ENCODE measurements around the gene PRKCH.

The PRKCH gene

GRCh38 chr14:61331992-61332657, 10.7 kb downstream of the PRKCH start:
- Histone ChIP-seq H3K27me3 (replicated peaks; ENCODE audit: control insufficient read depth, insufficient read depth, low read length, poor library complexity, severe bottlenecking) (no peaks in the 10 kb centered on the region), H3K27ac (ENCODE audit: insufficient read depth, low read length, poor library complexity, severe bottlenecking) (peak overlapping the region; percentile 90), H3K4me3 (ENCODE audit: insufficient read depth, low read depth, low read length, poor library complexity, severe bottlenecking) (peak overlapping the region; percentile 48), H3K4me1 (ENCODE audit: control insufficient read depth, insufficient read depth, low read length, poor library complexity, severe bottlenecking) (peaks cover 75% of the 10 kb centered on the region), H3K9me3 (ENCODE audit: control insufficient read depth, low read length) (no peaks in the 10 kb centered on the region), H3K36me3 (ENCODE audit: control insufficient read depth, insufficient read depth, low read length) (no peaks in the 10 kb centered on the region)
- DNase-seq = no peak

DNA sequence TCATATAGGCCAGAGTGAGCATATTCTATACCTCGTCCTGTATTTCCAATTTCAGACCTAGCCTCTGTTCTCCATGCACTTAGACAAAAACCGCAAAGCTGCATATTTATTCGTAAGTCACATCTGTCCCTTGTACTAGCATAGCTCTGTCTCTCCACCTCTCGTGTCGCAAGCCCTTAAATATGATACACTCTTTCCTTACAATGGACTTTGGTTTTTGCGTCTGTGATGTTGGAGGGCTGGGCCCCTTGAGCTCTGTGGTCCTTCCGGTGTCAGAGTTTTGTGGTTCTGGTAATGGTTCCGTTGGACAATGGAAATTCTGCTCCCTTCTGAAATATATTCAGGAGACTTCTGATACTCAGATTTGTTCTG, 11.3 kb downstream of the PRKCH start:
- DNase-seq = no peak
- Histone ChIP-seq H3K36me3 (ENCODE audit: control insufficient read depth, insufficient read depth, low read length) (no peaks in the 10 kb centered on the region), H3K27ac (ENCODE audit: insufficient read depth, low read length, poor library complexity, severe bottlenecking) (peak overlapping the region; percentile 90), H3K27me3 (replicated peaks; ENCODE audit: control insufficient read depth, insufficient read depth, low read length, poor library complexity, severe bottlenecking) (no peaks in the 10 kb centered on the region), H3K4me3 (ENCODE audit: insufficient read depth, low read depth, low read length, poor library complexity, severe bottlenecking) (peak overlapping the region; percentile 48), H3K4me1 (ENCODE audit: control insufficient read depth, insufficient read depth, low read length, poor library complexity, severe bottlenecking) (peaks cover 76% of the 10 kb centered on the region), H3K9me3 (ENCODE audit: control insufficient read depth, low read length) (no peaks in the 10 kb centered on the region)

DNA sequence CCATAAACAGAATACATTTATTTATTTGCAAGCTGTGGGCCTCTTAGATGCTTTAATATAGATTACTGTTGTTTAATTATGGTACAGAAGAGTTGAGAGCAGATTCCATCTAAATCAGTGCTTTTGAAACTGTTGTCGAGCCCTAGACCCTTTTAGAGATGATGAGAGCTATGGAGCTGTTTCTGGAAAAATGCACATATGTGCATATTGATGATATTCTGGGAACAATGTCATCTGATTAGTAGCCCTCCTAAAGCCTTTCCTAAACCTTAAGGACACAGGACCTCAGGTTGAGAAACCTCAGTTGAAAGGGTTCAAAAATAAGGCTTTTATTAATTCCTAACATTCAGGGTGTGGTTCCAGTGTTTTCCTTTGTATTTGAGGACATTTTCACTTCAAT, 11.7 kb downstream of the PRKCH start:
- no peaks in the 10 kb centered on the region for H3K9me3 ChIP-seq (ENCODE audit: control insufficient read depth, low read length)
- DNase-seq = no peak
- H3K36me3 ChIP-seq (ENCODE audit: control insufficient read depth, insufficient read depth, low read length) = no peaks in the 10 kb centered on the region
- H3K27me3 ChIP-seq (replicated peaks; ENCODE audit: control insufficient read depth, insufficient read depth, low read length, poor library complexity, severe bottlenecking) = no peaks in the 10 kb centered on the region
- H3K4me3 ChIP-seq (ENCODE audit: insufficient read depth, low read depth, low read length, poor library complexity, severe bottlenecking) = peak overlapping the region; percentile 48
- H3K4me1 ChIP-seq (ENCODE audit: control insufficient read depth, insufficient read depth, low read length, poor library complexity, severe bottlenecking) = peaks cover 81% of the 10 kb centered on the region
- H3K27ac ChIP-seq (ENCODE audit: insufficient read depth, low read length, poor library complexity, severe bottlenecking) = peak overlapping the region; percentile 90

DNA sequence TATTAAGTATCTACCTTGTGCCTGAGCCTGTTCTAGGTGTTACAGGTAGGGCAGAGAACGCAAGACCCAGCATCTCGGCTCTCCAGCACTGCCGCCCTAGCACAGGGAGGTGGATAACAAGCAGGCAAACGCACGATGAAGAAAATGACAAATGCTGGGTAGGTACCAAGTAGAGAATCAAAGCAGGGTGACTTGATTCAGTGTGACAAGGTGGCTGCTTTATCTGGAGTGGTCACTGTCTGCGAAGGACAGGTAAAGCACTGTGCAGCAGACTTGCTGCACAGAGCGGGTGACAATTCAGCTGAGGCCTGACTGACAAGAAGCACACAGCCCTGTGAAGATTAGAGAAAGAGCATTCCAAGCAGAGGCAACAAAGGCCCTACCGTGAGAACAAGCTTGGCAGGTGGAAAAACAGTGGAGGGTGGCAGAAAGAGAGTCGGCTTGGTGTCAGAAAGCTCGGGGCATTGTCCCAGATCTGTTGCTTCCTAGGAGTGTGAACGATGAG, 12.9 kb downstream of the PRKCH start:
- H3K27ac ChIP-seq (ENCODE audit: insufficient read depth, low read length, poor library complexity, severe bottlenecking) = peak overlapping the region; percentile 90
- H3K4me1 ChIP-seq (ENCODE audit: control insufficient read depth, insufficient read depth, low read length, poor library complexity, severe bottlenecking) = peaks cover 85% of the 10 kb centered on the region
- H3K27me3 ChIP-seq (replicated peaks; ENCODE audit: control insufficient read depth, insufficient read depth, low read length, poor library complexity, severe bottlenecking) = no peaks in the 10 kb centered on the region
- H3K9me3 ChIP-seq (ENCODE audit: control insufficient read depth, low read length) = no peaks in the 10 kb centered on the region
- H3K36me3 ChIP-seq (ENCODE audit: control insufficient read depth, insufficient read depth, low read length) = no peaks in the 10 kb centered on the region
- no peak for DNase-seq
- H3K4me3 ChIP-seq (ENCODE audit: insufficient read depth, low read depth, low read length, poor library complexity, severe bottlenecking) = peak overlapping the region; percentile 48

DNA sequence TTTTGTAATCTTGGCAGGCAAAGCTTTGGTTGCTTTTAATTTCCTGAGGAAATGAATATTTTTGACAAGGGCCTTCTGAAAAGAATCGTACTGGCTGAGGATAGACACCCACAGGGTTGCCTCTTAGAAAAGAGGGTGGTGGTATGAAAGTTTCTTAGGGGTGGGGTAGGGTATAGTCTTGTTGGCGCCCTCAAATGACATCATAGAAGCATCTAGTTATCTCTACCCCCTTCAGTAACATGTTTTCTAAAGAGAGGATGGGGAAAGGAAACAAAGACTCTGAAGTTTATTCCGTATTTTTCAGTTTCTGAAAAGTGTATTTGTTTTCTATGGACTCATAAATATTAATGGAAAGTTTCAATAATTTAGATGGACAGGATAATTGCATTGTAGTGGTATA, 13.7 kb downstream of the PRKCH start:
- H3K4me3 ChIP-seq (ENCODE audit: insufficient read depth, low read depth, low read length, poor library complexity, severe bottlenecking) = no peak overlapping the region
- peaks cover 83% of the 10 kb centered on the region for H3K4me1 ChIP-seq (ENCODE audit: control insufficient read depth, insufficient read depth, low read length, poor library complexity, severe bottlenecking)
- H3K27me3 ChIP-seq (replicated peaks; ENCODE audit: control insufficient read depth, insufficient read depth, low read length, poor library complexity, severe bottlenecking) = no peaks in the 10 kb centered on the region
- DNase-seq = no peak
- H3K36me3 ChIP-seq (ENCODE audit: control insufficient read depth, insufficient read depth, low read length) = no peaks in the 10 kb centered on the region
- H3K27ac ChIP-seq (ENCODE audit: insufficient read depth, low read length, poor library complexity, severe bottlenecking) = peak overlapping the region; percentile 90
- H3K9me3 ChIP-seq (ENCODE audit: control insufficient read depth, low read length) = no peaks in the 10 kb centered on the region

DNA sequence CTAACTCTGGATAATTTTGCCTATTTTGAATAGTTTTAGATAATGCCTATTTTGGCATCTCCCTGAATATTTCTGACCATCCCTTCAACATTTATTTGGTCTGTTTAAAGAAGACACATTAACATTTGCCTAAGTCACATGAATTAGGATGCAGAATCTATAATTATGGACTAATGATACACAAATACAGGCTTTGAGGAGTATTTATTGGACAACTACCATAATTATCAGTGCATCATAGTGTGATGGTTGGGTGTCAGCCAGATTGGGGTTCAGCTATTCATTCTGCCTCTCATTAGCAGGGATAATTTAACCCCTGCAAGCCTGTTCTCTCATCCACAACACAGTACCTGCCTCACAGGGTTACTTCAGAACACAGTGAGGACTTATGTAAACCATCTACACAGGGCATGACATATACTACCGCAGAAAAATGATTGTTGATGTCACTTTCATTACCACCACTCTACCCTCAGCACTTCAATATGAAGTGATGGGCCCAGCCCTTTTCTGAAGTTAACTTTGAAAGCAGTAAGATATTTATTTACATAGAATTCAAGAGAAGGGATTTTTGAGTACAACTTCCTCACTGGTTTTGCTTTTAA, 14.4 kb downstream of the PRKCH start:
- Histone ChIP-seq H3K27me3 (replicated peaks; ENCODE audit: control insufficient read depth, insufficient read depth, low read length, poor library complexity, severe bottlenecking) (no peaks in the 10 kb centered on the region), H3K4me1 (ENCODE audit: control insufficient read depth, insufficient read depth, low read length, poor library complexity, severe bottlenecking) (peaks cover 82% of the 10 kb centered on the region), H3K36me3 (ENCODE audit: control insufficient read depth, insufficient read depth, low read length) (no peaks in the 10 kb centered on the region), H3K27ac (ENCODE audit: insufficient read depth, low read length, poor library complexity, severe bottlenecking) (peak overlapping the region; percentile 90), H3K9me3 (ENCODE audit: control insufficient read depth, low read length) (no peaks in the 10 kb centered on the region), H3K4me3 (ENCODE audit: insufficient read depth, low read depth, low read length, poor library complexity, severe bottlenecking) (peak overlapping the region; percentile 7)
- no peak for DNase-seq

DNA sequence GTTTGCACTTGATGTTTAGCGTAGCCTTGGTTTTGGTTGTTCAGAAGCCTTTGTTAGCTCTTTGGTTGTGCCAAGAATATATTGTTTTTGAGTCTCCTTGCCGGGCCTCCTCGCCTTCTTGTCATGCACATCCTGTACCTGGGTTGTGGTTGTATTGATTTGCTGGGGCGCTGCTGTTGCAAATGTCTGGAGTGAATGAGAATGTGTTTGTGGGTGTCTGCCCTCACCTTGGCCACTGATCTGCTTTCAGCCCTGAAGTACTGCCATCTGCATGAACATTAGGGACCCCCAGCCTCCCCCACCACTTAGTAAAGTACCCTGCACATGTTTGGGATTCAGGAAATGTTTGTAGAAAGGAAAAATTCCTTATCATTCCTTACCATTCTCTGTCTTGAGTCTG, 16.5 kb downstream of the PRKCH start:
- no peak overlapping the region for H3K4me3 ChIP-seq (ENCODE audit: insufficient read depth, low read depth, low read length, poor library complexity, severe bottlenecking)
- H3K36me3 ChIP-seq (ENCODE audit: control insufficient read depth, insufficient read depth, low read length) = no peaks in the 10 kb centered on the region
- no peaks in the 10 kb centered on the region for H3K27me3 ChIP-seq (replicated peaks; ENCODE audit: control insufficient read depth, insufficient read depth, low read length, poor library complexity, severe bottlenecking)
- H3K27ac ChIP-seq (ENCODE audit: insufficient read depth, low read length, poor library complexity, severe bottlenecking) = peak overlapping the region; percentile 90
- DNase-seq = peak; percentile 58 to 76 (median 61)
- no peaks in the 10 kb centered on the region for H3K9me3 ChIP-seq (ENCODE audit: control insufficient read depth, low read length)
- peaks cover 93% of the 10 kb centered on the region for H3K4me1 ChIP-seq (ENCODE audit: control insufficient read depth, insufficient read depth, low read length, poor library complexity, severe bottlenecking)

- no peak for DNase-seq
- no peaks in the 10 kb centered on the region for H3K36me3 ChIP-seq (ENCODE audit: control insufficient read depth, insufficient read depth, low read length)
- peak overlapping the region; percentile 90 for H3K27ac ChIP-seq (ENCODE audit: insufficient read depth, low read length, poor library complexity, severe bottlenecking)
- peaks cover 93% of the 10 kb centered on the region for H3K4me1 ChIP-seq (ENCODE audit: control insufficient read depth, insufficient read depth, low read length, poor library complexity, severe bottlenecking)
- no peaks in the 10 kb centered on the region for H3K9me3 ChIP-seq (ENCODE audit: control insufficient read depth, low read length)
- no peaks in the 10 kb centered on the region for H3K27me3 ChIP-seq (replicated peaks; ENCODE audit: control insufficient read depth, insufficient read depth, low read length, poor library complexity, severe bottlenecking)
- no peak overlapping the region for H3K4me3 ChIP-seq (ENCODE audit: insufficient read depth, low read depth, low read length, poor library complexity, severe bottlenecking)
These were observed 17.1 kb downstream of the PRKCH start for GRCh38 chr14:61338457-61338856.

DNA sequence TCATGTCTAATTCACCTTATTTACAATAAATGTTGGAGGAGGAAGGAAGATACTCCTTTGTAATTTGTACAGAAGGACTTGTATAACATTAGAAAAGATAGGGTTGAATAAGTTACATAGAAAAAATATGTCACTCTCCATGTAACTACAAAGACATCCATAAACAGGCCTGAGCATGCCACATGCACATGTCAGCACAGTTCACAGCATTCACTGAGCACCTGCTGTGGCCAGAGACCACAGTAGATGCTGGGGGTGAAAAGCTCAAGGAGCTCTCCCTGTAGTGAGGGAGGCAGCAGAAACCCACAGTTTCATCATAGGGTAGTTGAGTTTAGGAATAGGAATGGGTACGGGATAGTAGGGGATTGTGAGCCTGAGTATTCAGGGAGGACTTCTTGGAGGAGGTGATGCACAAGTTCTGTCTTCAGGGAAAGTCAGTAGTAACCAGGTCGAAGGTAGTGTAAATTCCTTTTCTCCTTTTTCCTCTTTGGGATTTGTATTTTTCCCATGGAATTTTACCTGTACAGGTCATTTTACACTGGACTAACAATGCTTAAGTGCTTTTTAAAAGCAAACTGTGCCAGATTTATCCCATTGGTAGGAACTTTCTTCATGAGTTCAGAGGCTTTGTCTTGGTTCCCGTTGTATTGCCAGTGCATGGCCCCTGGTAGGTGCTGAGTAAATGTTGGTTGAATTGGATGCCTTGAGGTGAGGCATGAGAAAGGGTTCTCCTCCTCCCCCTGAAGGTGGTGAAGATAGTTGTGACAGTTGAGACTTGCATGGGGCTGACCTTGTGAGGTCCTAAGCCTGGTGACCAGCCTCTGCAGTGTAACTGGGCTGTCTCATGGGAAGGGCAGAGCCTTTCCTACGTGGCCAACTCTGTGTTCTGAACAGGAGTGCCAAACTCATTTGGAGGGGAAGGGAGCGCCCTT, 20.2 kb downstream of the PRKCH start:
- H3K27me3 ChIP-seq (replicated peaks; ENCODE audit: control insufficient read depth, insufficient read depth, low read length, poor library complexity, severe bottlenecking) = no peaks in the 10 kb centered on the region
- H3K4me3 ChIP-seq (ENCODE audit: insufficient read depth, low read depth, low read length, poor library complexity, severe bottlenecking) = peak overlapping the region; percentile 13
- no peaks in the 10 kb centered on the region for H3K9me3 ChIP-seq (ENCODE audit: control insufficient read depth, low read length)
- H3K27ac ChIP-seq (ENCODE audit: insufficient read depth, low read length, poor library complexity, severe bottlenecking) = peak overlapping the region; percentile 80
- DNase-seq = no peak
- peaks cover 96% of the 10 kb centered on the region for H3K4me1 ChIP-seq (ENCODE audit: control insufficient read depth, insufficient read depth, low read length, poor library complexity, severe bottlenecking)
- no peaks in the 10 kb centered on the region for H3K36me3 ChIP-seq (ENCODE audit: control insufficient read depth, insufficient read depth, low read length)
